Spinal cord (tissue), 10 donors: ENCODE measurements around the gene PRPF4. TPM values are rescaled to one million over a fixed set of nuclear protein-coding genes. Genes with fewer than 3 reads are reported as not detected.
"Not testable (repeated sequence)": the region's sequence is repeated elsewhere in the genome, so short reads cannot be mapped to it uniquely, and the experiment has no call there.

ENCODE experiments used
- DNase-seq, 6 donors: peaks; one replicate each; pipeline versions ENCODE4 v3.0.0 to v3.0.0-alpha.2; 2013 to 2015; ENCODE audit warnings: low spot score in 6 of 6, low read depth in 4 of 6
- H3K27ac ChIP-seq: one replicate; pipeline ENCODE4 v1.5.1; 2013; ENCODE audit warnings: low read depth, low read length, control low read depth
- H3K27me3 ChIP-seq: one replicate; pipeline ENCODE4 v1.6.1; 2013; ENCODE audit warnings: low read length; ENCODE audit not compliant: control insufficient read depth, insufficient read depth
- H3K36me3 ChIP-seq: one replicate; pipeline ENCODE4 v1.6.1; 2013; ENCODE audit warnings: low read length; ENCODE audit not compliant: control insufficient read depth, insufficient read depth
- H3K4me1 ChIP-seq: one replicate; pipeline ENCODE4 v1.6.1; 2013; ENCODE audit warnings: low read length; ENCODE audit not compliant: control insufficient read depth, insufficient read depth
- H3K4me3 ChIP-seq: one replicate; pipeline ENCODE4 v1.5.1; 2013; ENCODE audit warnings: low read depth, low read length, control low read depth
- H3K9me3 ChIP-seq: one replicate; pipeline ENCODE4 v1.6.1; 2013; ENCODE audit warnings: low read length; ENCODE audit not compliant: control insufficient read depth, insufficient read depth
- WGBS: methylation state at CpG from one replicate; pipeline ENCODE4 v1.1.5; 2013; ENCODE audit warnings: missing lambda C conversion rate; ENCODE audit not compliant: insufficient coverage; 5-methylcytosine and 5-hydroxymethylcytosine counted together
- polyA plus RNA-seq, 2 donors: library from polyadenylated mRNA; unstranded; fragments of 120-200 nt; gene quantifications; one replicate each; pipeline ENCODE4 v1.2.1, GENCODE V29; 2013; ENCODE audit not compliant: insufficient read length in 2 of 2
- total RNA-seq, 2 donors: library from RNA; depleted of rRNA in 1 of 2; stranded (reverse); fragments of 120-200 nt in 1 of 2; fragments of >200 nt in 1 of 2; gene quantifications; one replicate each; pipeline versions ENCODE4 v1.2.3 to v1.2.4, GENCODE V29; 2013 to 2014
- donor health status: healthy.

The PRPF4 gene
- total and polyA plus RNA-seq, 4 donors = 22.5 to 30.6 (median 24.2) TPM

GRCh38 chr9:113244556-113244955, 30.9 kb upstream of the PRPF4 start:
- 85% methylated on average over 1 of the region's 2 CpGs for WGBS
- no peaks in the 10 kb centered on the region for H3K36me3 ChIP-seq
- H3K4me3 ChIP-seq = no peak overlapping the region
- no peak overlapping the region for H3K27ac ChIP-seq
- H3K4me1 ChIP-seq = no peaks in the 10 kb centered on the region
- no peak for DNase-seq
- H3K9me3 ChIP-seq = no peaks in the 10 kb centered on the region
- H3K27me3 ChIP-seq = no peaks in the 10 kb centered on the region

- 96% methylated on average over 3 of the region's 4 CpGs for WGBS
- Histone ChIP-seq H3K36me3 (no peaks in the 10 kb centered on the region), H3K4me1 (no peaks in the 10 kb centered on the region), H3K9me3 (no peaks in the 10 kb centered on the region), H3K27me3 (no peaks in the 10 kb centered on the region), H3K27ac (no peak overlapping the region), H3K4me3 (no peak overlapping the region)
- no peak for DNase-seq
Measured at GRCh38 chr9:113245894-113246293, 29.6 kb upstream of the PRPF4 start.

GRCh38 chr9:113246928-113247327, 28.5 kb upstream of the PRPF4 start:
- H3K27me3 ChIP-seq = no peaks in the 10 kb centered on the region
- H3K4me3 ChIP-seq = no peak overlapping the region
- WGBS = 100% methylated on average over 1 of the region's 6 CpGs
- no peak overlapping the region for H3K27ac ChIP-seq
- no peaks in the 10 kb centered on the region for H3K4me1 ChIP-seq
- no peak for DNase-seq
- no peaks in the 10 kb centered on the region for H3K36me3 ChIP-seq
- no peaks in the 10 kb centered on the region for H3K9me3 ChIP-seq

GRCh38 chr9:113247640-113248039, 27.8 kb upstream of the PRPF4 start:
- no peaks in the 10 kb centered on the region for H3K36me3 ChIP-seq
- no peaks in the 10 kb centered on the region for H3K27me3 ChIP-seq
- no peak overlapping the region for H3K27ac ChIP-seq
- H3K9me3 ChIP-seq = no peaks in the 10 kb centered on the region
- no peak for DNase-seq
- no peaks in the 10 kb centered on the region for H3K4me1 ChIP-seq
- no peak overlapping the region for H3K4me3 ChIP-seq

GRCh38 chr9:113249661-113250060, 25.8 kb upstream of the PRPF4 start:
- H3K9me3 ChIP-seq, DNase-seq, H3K4me3 ChIP-seq, H3K27me3 ChIP-seq, H3K36me3 ChIP-seq, H3K4me1 ChIP-seq, H3K27ac ChIP-seq: not testable (repeated sequence)
- WGBS = no CpG with 5 or more reads among the region's 2 CpGs

- Histone ChIP-seq H3K27ac (no peak overlapping the region), H3K4me1 (no peaks in the 10 kb centered on the region), H3K9me3 (no peaks in the 10 kb centered on the region), H3K27me3 (no peaks in the 10 kb centered on the region), H3K4me3 (no peak overlapping the region), H3K36me3 (no peaks in the 10 kb centered on the region)
- no peak for DNase-seq
- 100% methylated on average over 2 of the region's 2 CpGs for WGBS
Measured at GRCh38 chr9:113250807-113251206, 24.7 kb upstream of the PRPF4 start.

- H3K9me3 ChIP-seq = no peaks in the 10 kb centered on the region
- no peak overlapping the region for H3K4me3 ChIP-seq
- H3K36me3 ChIP-seq = peaks cover 10% of the 10 kb centered on the region
- no peak overlapping the region for H3K27ac ChIP-seq
- no CpG with 5 or more reads among the region's 1 CpG for WGBS
- no peaks in the 10 kb centered on the region for H3K4me1 ChIP-seq
- DNase-seq = no peak
- H3K27me3 ChIP-seq = no peaks in the 10 kb centered on the region
Measured at GRCh38 chr9:113254991-113255390, 20.5 kb upstream of the PRPF4 start.

- 96% methylated on average over 4 of the region's 6 CpGs for whole genome bisulfite sequencing
- no peak overlapping the region for H3K4me3 ChIP-seq
- no peak overlapping the region for H3K27ac ChIP-seq
- H3K36me3 ChIP-seq = peaks cover 14% of the 10 kb centered on the region
- H3K4me1 ChIP-seq = no peaks in the 10 kb centered on the region
- no peaks in the 10 kb centered on the region for H3K27me3 ChIP-seq
- DNase-seq = no peak
- H3K9me3 ChIP-seq = no peaks in the 10 kb centered on the region
Measured at GRCh38 chr9:113255438-113255837, 20.0 kb upstream of the PRPF4 start.

GRCh38 chr9:113257863-113258262, 17.6 kb upstream of the PRPF4 start:
- no peak overlapping the region for H3K4me3 ChIP-seq
- H3K4me1 ChIP-seq = no peaks in the 10 kb centered on the region
- WGBS = no CpG with 5 or more reads among the region's 3 CpGs
- no peaks in the 10 kb centered on the region for H3K27me3 ChIP-seq
- no peaks in the 10 kb centered on the region for H3K9me3 ChIP-seq
- H3K27ac ChIP-seq = no peak overlapping the region
- peaks cover 14% of the 10 kb centered on the region for H3K36me3 ChIP-seq
- peak in 1 of 6 donors; percentile 19 for DNase-seq

- Histone ChIP-seq H3K4me3 (no peak overlapping the region), H3K27me3 (no peaks in the 10 kb centered on the region), H3K36me3 (peaks cover 14% of the 10 kb centered on the region), H3K9me3 (no peaks in the 10 kb centered on the region), H3K27ac (no peak overlapping the region), H3K4me1 (no peaks in the 10 kb centered on the region)
- no CpG with 5 or more reads among the region's 1 CpG for WGBS
- DNase-seq = no peak
Measured at GRCh38 chr9:113258282-113258681, 17.2 kb upstream of the PRPF4 start.
